HepG2 (cell line): ENCODE measurements around the gene RPS19BP1. TPM values are rescaled to one million over a fixed set of nuclear protein-coding genes. Genes with fewer than 3 reads are reported as not detected.

Source experiments
- ATAC-seq: fragments of 200-7000 bp; cut with Tn5 transposase; 3 replicates; pipeline ENCODE4 v1.9.1; 2020; ENCODE audit warnings: mild to moderate bottlenecking, moderate library complexity
- BruUV-seq: library from RNA; stranded (reverse); fragments of 400-500 nt; replicated peaks from 2 replicates; lab custom pipeline; 2021; lab: Mats Ljungman, UMichigan
- CTCF ChIA-PET: fragments of 300-600 bp; formaldehyde crosslinking; extraction: SDS; loops from one replicate; lab custom pipeline; 2021; ENCODE audit warnings: low total read pairs, inconsistent platforms, low intra/inter-chr PET ratio; lab: Yijun Ruan, JAX
- POLR2A ChIA-PET: fragments of 350-600 bp; sonication (Branson Sonifier 250); formaldehyde crosslinking; loops from one replicate; lab custom pipeline; 2020; ENCODE audit warnings: antibody characterized with exemption, inconsistent platforms; lab: Yijun Ruan, JAX
- DNase-seq: peaks from one replicate; pipeline ENCODE4 v3.0.0-alpha.2; 2015; ENCODE audit warnings: low spot score
- FAIRE-seq: peaks from 3 replicates; lab custom pipeline; 2011; peaks lifted over from hg19 to GRCh38; lab: Jason Lieb, UNC
- H2AFZ ChIP-seq: one replicate; pipeline ENCODE4 v1.6.1; 2011; ENCODE audit warnings: low read length, inconsistent platforms
- H3K27ac ChIP-seq: fragments of 300-600 bp; 3 replicates; pipeline ENCODE4 v1.8.0; 2011; ENCODE audit warnings: mixed run types, mild to moderate bottlenecking, mixed read lengths, low read length, inconsistent platforms; ENCODE audit not compliant: insufficient read depth; ENCODE audit errors: extremely low read length
- H3K27me3 ChIP-seq, 2 experiments: fragments of 200-600 bp in 1 of 2; 2 replicates in 1 of 2; 3 replicates in 1 of 2; pipeline versions ENCODE4 v1.6.0 to v1.8.0; 2011; ENCODE audit warnings: low read length in 2 of 2, mild to moderate bottlenecking in 2 of 2, moderate library complexity in 2 of 2, inconsistent platforms in 1 of 2; ENCODE audit not compliant: insufficient read depth in 2 of 2, control insufficient read depth in 1 of 2
- H3K36me3 ChIP-seq, 2 experiments: fragments of 200-600 bp in 1 of 2; replicated peaks in 1 of 2; 2 replicates in 1 of 2; 3 replicates in 1 of 2; pipeline versions ENCODE4 v1.5.1 to v1.8.0; 2011; ENCODE audit warnings: low read length in 2 of 2, inconsistent platforms in 1 of 2; ENCODE audit not compliant: insufficient read depth in 2 of 2, control insufficient read depth in 1 of 2
- H3K4me1 ChIP-seq: 2 replicates; pipeline ENCODE4 v1.5.1; 2012; ENCODE audit warnings: low read length, inconsistent platforms; ENCODE audit not compliant: insufficient read depth
- H3K4me2 ChIP-seq: 2 replicates; pipeline ENCODE4 v1.6.0; 2011; ENCODE audit warnings: low read depth, low read length, inconsistent platforms
- H3K4me3 ChIP-seq, 3 experiments: fragments of 200-600 bp in 1 of 3; sonication (generic), shearing (Covaris generic) in 1 of 3; replicated peaks in 1 of 3; 2 replicates each; pipeline ENCODE4 v1.5.1; 2011 to 2016; ENCODE audit warnings: low read length in 3 of 3, inconsistent platforms in 2 of 3, low read depth in 2 of 3, mild to moderate bottlenecking in 2 of 3, control low read depth in 1 of 3, mixed read lengths in 1 of 3; ENCODE audit not compliant: insufficient read depth in 1 of 3
- H3K79me2 ChIP-seq: one replicate; pipeline ENCODE4 v1.6.1; 2011; ENCODE audit warnings: low read length, inconsistent platforms; ENCODE audit not compliant: insufficient read depth
- H3K9ac ChIP-seq: 2 replicates; pipeline ENCODE4 v1.6.0; 2011; ENCODE audit warnings: mild to moderate bottlenecking, low read depth, low read length, inconsistent platforms; ENCODE audit not compliant: insufficient read depth
- H3K9me3 ChIP-seq: 2 replicates; pipeline ENCODE4 v1.5.1; 2012; ENCODE audit warnings: mild to moderate bottlenecking, low read length
- H4K20me1 ChIP-seq: 2 replicates; pipeline ENCODE4 v1.6.0; 2011; ENCODE audit warnings: inconsistent platforms, mild to moderate bottlenecking, low read length, moderate library complexity; ENCODE audit not compliant: insufficient read depth
- AGO2 ChIP-seq: fragments of 200-400 bp; formaldehyde crosslinking; optimal IDR thresholded peaks from 2 replicates; pipeline ENCODE3; 2017; ENCODE audit warnings: mild to moderate bottlenecking, low read depth, low read length, moderate library complexity
- PHF20 ChIP-seq: sonication (generic); formaldehyde crosslinking; IDR thresholded peaks from 2 replicates; pipeline ENCODE4 v1.5.0; 2020; ENCODE audit warnings: mild to moderate bottlenecking, missing genetic modification reagents
- PRPF4 ChIP-seq: fragments of 200-400 bp; formaldehyde crosslinking; IDR thresholded peaks from 2 replicates; pipeline ENCODE4 v1.6.1; 2016; ENCODE audit warnings: low read length, low read depth; ENCODE audit not compliant: poor library complexity, severe bottlenecking
- SALL2 ChIP-seq: sonication (generic); formaldehyde crosslinking; IDR thresholded peaks from 2 replicates; pipeline ENCODE4 v1.8.1; 2023; ENCODE audit warnings: mild to moderate bottlenecking, missing genetic modification reagents, inconsistent platforms
- WGBS: methylation state at CpG from one replicate; pipeline ENCODE4 v1.1.6; 2017; ENCODE audit warnings: low lambda C conversion rate; 5-methylcytosine and 5-hydroxymethylcytosine counted together
- in situ Hi-C: cut with HindIII; loops from 2 replicates; pipeline ENCODE4 v1.10.0; 2017; ENCODE audit warnings: low pct_unique_long_range_greater_than_20kb; ENCODE audit not compliant: extremely low pct_ligation_motif_present
- intact Hi-C: fragments of 100-400 bp; cut with micrococcal nuclease; formaldehyde crosslinking; loops from one replicate; pipeline ENCODE4 v1.10.0; 2022; ENCODE audit not compliant: unreplicated experiment
- polyA plus RNA-seq, 8 experiments: library from polyadenylated mRNA; depleted of rRNA in 3 of 8; stranded (reverse) in 7 of 8; unstranded in 1 of 8; fragments of >200 nt; fragmentation: Illumina TruSeq in 4 of 8; extraction: Trizol in 4 of 8; gene quantifications; 2 replicates each; pipeline versions ENCODE4 v1.2.1 to v1.2.3, GENCODE V29; 2011 to 2016; ENCODE audit warnings: low read depth in 4 of 8, missing spikeins in 1 of 8, mixed read lengths in 1 of 8; ENCODE audit not compliant: insufficient read depth in 1 of 8
- total RNA-seq, 5 experiments: library from RNA; depleted of rRNA; stranded (reverse); fragments of >200 nt; fragmentation: Illumina TruSeq; extraction: Trizol; gene quantifications; 2 replicates each; pipeline ENCODE4 v1.2.3, GENCODE V29; 2016; ENCODE audit warnings: low read depth in 1 of 5
- TF ChIP-seq, protein P1 (sequence below): sonication (generic); formaldehyde crosslinking; IDR thresholded peaks from 2 replicates; pipeline ENCODE4 v1.9.0; 2021; ENCODE audit warnings: missing genetic modification reagents, mild to moderate bottlenecking, borderline replicate concordance
- TF ChIP-seq, protein P2 (sequence below): sonication (generic); formaldehyde crosslinking; IDR thresholded peaks from 2 replicates; pipeline ENCODE4 v1.8.0; 2022; ENCODE audit warnings: missing genetic modification reagents, mild to moderate bottlenecking, borderline replicate concordance
- TF ChIP-seq, protein P3 (sequence below): IDR thresholded peaks from 2 replicates; pipeline ENCODE4 v1.6.1; 2012; ENCODE audit warnings: inconsistent platforms

The RPS19BP1 gene
- total and polyA plus RNA-seq, 2 of the 13 experiments (the other 11 are each of a cell fraction or from before 2014, with no cell fraction given): 44.3 to 81.3 TPM

DNA sequence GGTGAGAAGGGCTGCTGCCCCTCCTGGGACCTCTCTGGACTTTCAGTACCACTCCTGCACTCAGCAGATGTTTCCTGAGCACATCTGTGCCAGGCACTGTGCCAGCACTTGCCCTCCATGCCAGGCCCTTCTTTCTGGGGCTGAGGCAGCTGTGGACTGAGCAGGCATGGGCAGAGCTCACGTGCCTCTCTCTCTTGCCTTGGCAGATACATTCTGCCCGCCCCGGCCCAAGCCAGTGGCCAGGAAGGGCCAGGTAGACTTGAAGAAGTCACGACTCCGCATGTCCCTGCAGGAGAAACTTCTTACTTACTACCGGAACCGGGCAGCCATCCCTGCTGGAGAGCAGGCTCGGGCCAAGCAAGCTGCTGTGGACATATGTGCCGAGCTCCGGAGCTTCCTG is 20.5 kb downstream of the RPS19BP1 start (continued):
- TF ChIP-seq, protein P1, sequence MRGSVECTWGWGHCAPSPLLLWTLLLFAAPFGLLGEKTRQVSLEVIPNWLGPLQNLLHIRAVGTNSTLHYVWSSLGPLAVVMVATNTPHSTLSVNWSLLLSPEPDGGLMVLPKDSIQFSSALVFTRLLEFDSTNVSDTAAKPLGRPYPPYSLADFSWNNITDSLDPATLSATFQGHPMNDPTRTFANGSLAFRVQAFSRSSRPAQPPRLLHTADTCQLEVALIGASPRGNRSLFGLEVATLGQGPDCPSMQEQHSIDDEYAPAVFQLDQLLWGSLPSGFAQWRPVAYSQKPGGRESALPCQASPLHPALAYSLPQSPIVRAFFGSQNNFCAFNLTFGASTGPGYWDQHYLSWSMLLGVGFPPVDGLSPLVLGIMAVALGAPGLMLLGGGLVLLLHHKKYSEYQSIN (CRISPR knock-in tag): no peak
- TF ChIP-seq SALL2: no peak
- TF ChIP-seq, protein P2, sequence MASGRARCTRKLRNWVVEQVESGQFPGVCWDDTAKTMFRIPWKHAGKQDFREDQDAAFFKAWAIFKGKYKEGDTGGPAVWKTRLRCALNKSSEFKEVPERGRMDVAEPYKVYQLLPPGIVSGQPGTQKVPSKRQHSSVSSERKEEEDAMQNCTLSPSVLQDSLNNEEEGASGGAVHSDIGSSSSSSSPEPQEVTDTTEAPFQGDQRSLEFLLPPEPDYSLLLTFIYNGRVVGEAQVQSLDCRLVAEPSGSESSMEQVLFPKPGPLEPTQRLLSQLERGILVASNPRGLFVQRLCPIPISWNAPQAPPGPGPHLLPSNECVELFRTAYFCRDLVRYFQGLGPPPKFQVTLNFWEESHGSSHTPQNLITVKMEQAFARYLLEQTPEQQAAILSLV (CRISPR knock-in tag): no peak
- TF ChIP-seq PHF20 (CRISPR knock-in tag): no peak
- TF ChIP-seq PRPF4: no peak

DNA sequence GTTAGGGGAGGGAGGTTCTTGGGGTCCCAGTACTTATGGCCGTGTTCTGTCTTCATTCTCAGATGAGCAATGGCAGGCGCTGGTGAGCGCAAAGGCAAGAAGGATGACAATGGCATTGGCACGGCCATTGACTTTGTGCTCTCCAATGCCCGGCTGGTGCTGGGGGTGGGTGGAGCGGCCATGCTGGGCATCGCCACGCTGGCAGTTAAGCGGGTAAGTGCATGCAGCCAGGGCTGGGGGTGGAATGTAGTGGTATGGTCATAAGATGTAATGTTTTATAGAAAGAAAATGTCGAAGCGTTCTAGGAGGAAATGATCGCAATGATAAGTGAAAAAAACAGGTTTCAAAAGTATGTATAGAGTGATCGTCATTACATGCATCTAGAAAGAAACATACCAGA is 21.3 kb downstream of the RPS19BP1 start:
- Histone ChIP-seq H3K36me3 (peaks cover 48 to 88% of the 10 kb centered on the region in 2 experiments), H3K27me3 (no peaks in the 10 kb centered on the region), H3K79me2 (peaks cover 38% of the 10 kb centered on the region), H3K4me1 (peaks cover 13% of the 10 kb centered on the region; the same call in 1 of the 2 replicates), H3K27ac (no peak overlapping the region), H3K9ac (no peak overlapping the region), H4K20me1 (peaks cover 32% of the 10 kb centered on the region), H2AFZ (no peak overlapping the region), H3K9me3 (no peaks in the 10 kb centered on the region), H3K4me3 (no peak overlapping the region), H3K4me2 (no peak overlapping the region)
- no peak for ATAC-seq
- intact Hi-C loops (no loop called here), in situ Hi-C loops (no loop called here)
- ChIA-PET CTCF (no interaction called here), POLR2A (interaction anchor here (1.1 to 2.3 kb wide), 3 partner anchors 9 to 15 kb away, joined by 5 to 7 read pairs (median 7); partner anchors contain the start of genes ATF4 and MIEF1)
- 98% methylated on average over 13 of the region's 13 CpGs for WGBS
- TF ChIP-seq AGO2: peak; percentile 5
- TF ChIP-seq, protein P3, sequence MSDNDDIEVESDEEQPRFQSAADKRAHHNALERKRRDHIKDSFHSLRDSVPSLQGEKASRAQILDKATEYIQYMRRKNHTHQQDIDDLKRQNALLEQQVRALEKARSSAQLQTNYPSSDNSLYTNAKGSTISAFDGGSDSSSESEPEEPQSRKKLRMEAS: no peak
- DNase-seq: no peak
- no TSS peak for BruUV-seq
- no peak for FAIRE-seq
